Activated CD4-positive, alpha-beta T cell treated with anti-CD3 and anti-CD28 coated beads, Interleukin-2, amount 10 ng/mL, durations not matched to agents 7 days and 5 days (primary cell): ENCODE results near the gene POU2F1. TPM values are rescaled to one million over a fixed set of nuclear protein-coding genes. Genes with fewer than 3 reads are reported as not detected.

Experiments used
- CTCF ChIA-PET: fragments of 350-600 bp; sonication (Branson Sonifier 250); formaldehyde crosslinking; loops from one replicate; lab custom pipeline; 2021; ENCODE audit warnings: antibody characterized with exemption; lab: Charles Lee
- POLR2A ChIA-PET: fragments of 350-600 bp; sonication (Branson Sonifier 250); formaldehyde crosslinking; loops from one replicate; lab custom pipeline; 2021; ENCODE audit warnings: antibody characterized with exemption; lab: Charles Lee
- DNase-seq: peaks from one replicate; pipeline ENCODE4 v3.0.0-alpha.2; 2020
- H3K27ac Mint-ChIP-seq: one replicate; pipeline ENCODE4 v1.8.0; 2021; ENCODE audit warnings: mild to moderate bottlenecking, moderate library complexity, mixed read lengths
- H3K27me3 Mint-ChIP-seq: one replicate; pipeline ENCODE4 v1.8.0; 2021; ENCODE audit warnings: mixed read lengths
- H3K36me3 Mint-ChIP-seq: one replicate; pipeline ENCODE4 v1.8.0; 2021; ENCODE audit warnings: low read depth, mixed read lengths
- H3K4me1 Mint-ChIP-seq: one replicate; pipeline ENCODE4 v1.8.0; 2021; ENCODE audit warnings: mixed read lengths
- H3K4me3 Mint-ChIP-seq: one replicate; pipeline ENCODE4 v1.8.0; 2021; ENCODE audit warnings: mild to moderate bottlenecking, moderate library complexity, mixed read lengths
- H3K9me3 Mint-ChIP-seq: one replicate; pipeline ENCODE4 v1.8.0; 2021; ENCODE audit warnings: mixed read lengths
- total RNA-seq, 2 experiments: library from RNA; stranded (reverse); gene quantifications; one replicate each; pipeline ENCODE4 v1.2.3, GENCODE V29; 2021

Gene POU2F1
- total RNA-seq, 2 experiments from 2014 or later = 22.0 to 22.3 TPM

DNA sequence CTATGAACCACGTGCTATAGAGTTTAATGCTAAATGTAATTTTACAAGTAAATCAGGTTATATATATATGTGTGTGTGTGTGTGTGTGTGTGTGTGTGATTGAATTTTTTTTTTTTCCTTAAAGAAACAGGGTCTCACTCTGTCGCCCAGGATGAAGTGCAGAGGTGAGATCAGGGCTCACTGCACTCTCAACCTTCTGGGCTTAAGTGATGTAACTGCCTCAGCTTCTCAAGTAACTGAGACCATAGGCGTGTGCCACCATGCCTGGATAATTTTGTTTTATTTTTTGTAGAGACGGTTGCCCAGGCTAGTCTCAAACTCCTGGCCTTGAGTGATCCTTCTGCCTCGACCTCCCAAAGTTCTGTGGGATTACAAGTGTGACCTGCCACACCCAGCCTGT is 26.3 kb downstream of the POU2F1 start:
- POLR2A ChIA-PET = no interaction called here
- H3K4me3 Mint-ChIP-seq = no peak overlapping the region

DNA sequence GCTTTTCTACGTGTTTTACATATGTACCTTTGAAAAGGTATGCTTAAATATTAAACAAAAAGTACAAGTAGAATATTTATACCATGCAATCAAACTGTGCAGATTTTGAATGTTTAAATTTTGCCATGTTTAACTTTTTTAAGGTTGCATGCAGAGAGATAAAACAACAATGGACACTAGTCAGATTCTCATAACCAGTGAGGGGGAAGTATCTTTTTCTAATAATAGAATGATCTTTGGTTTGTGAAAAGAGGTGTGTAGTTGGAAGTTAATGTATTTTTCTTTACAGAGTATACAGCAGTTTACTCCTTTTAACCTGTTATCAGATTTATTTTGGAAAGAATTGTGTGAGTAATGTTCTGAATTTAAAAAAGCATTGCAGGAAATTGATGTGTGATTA is 27.1 kb downstream of the POU2F1 start:
- no peak overlapping the region for H3K27ac Mint-ChIP-seq
- no peak for DNase-seq
- H3K4me3 Mint-ChIP-seq = no peak overlapping the region
- H3K4me1 Mint-ChIP-seq = peaks cover 15% of the 10 kb centered on the region
- peaks cover 19% of the 10 kb centered on the region for H3K36me3 Mint-ChIP-seq
- CTCF ChIA-PET = interaction anchor here (1.6 kb wide), 1 partner anchor 27 kb away, joined by 5 read pairs; the partner anchor contains the start of gene POU2F1
- POLR2A ChIA-PET = no interaction called here
- no peaks in the 10 kb centered on the region for H3K27me3 Mint-ChIP-seq
- H3K9me3 Mint-ChIP-seq = peaks cover 10% of the 10 kb centered on the region

More for the DNA sequence above, 26.3 kb downstream of the POU2F1 start:
- CTCF ChIA-PET = interaction anchor here (0.6 to 1.8 kb wide), 4 partner anchors 14 to 27 kb away, joined by 3 to 5 read pairs (median 4); partner anchors contain the start of gene POU2F1
- DNase-seq = no peak
- Mint-ChIP-seq H3K27ac (no peak overlapping the region), H3K36me3 (peaks cover 18% of the 10 kb centered on the region), H3K27me3 (no peaks in the 10 kb centered on the region), H3K4me1 (peaks cover 15% of the 10 kb centered on the region), H3K9me3 (peaks cover 10% of the 10 kb centered on the region)

DNA sequence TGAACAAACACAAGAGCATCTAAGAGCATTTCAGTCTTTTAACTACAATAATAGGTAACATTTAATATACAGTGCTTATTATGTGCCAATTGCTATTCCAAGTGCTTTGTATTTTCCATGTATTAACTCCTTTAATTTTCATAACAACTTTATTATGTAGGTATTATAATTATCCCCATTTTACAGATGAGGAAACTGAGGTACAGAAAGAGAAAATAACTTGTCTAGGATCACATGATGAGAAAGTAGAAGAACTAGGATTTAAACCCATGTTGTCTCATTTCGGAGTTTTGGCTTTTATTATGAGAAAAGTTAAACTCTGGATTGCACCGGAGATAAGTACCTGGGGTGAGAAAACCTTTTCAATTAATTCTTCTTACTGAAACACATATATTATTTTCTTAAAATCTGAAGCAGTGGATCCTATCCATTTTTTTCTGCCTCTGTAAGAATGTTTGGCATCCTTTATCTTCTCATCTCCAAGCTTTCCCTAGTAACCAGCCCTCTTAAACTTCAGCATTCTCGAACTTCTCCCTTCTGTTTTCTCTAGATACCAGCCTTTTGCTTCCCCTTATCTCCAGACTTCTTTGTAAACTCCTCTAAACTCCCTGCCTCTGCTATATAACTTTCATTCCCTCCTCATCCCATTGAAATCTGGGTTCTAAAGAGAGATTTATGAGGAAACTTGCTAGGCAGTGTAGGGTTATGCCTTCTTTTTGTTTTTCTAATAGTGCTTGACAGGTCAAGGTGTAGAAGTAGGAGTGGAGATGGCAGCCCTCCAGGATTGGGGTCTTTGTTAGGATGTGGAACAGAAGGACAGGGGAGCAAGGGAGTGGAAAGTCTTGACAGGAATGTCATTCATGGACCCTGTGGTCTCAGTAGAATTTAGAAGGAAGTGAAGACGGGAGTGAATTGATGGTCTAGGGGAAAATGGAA is 28.3 kb downstream of the POU2F1 start:
- H3K9me3 Mint-ChIP-seq = peaks cover 2% of the 10 kb centered on the region
- H3K27me3 Mint-ChIP-seq = no peaks in the 10 kb centered on the region
- no peak for DNase-seq
- H3K4me1 Mint-ChIP-seq = peaks cover 15% of the 10 kb centered on the region
- peaks cover 11% of the 10 kb centered on the region for H3K36me3 Mint-ChIP-seq
- H3K27ac Mint-ChIP-seq = no peak overlapping the region
- POLR2A ChIA-PET = no interaction called here
- CTCF ChIA-PET = no interaction called here
- no peak overlapping the region for H3K4me3 Mint-ChIP-seq

DNA sequence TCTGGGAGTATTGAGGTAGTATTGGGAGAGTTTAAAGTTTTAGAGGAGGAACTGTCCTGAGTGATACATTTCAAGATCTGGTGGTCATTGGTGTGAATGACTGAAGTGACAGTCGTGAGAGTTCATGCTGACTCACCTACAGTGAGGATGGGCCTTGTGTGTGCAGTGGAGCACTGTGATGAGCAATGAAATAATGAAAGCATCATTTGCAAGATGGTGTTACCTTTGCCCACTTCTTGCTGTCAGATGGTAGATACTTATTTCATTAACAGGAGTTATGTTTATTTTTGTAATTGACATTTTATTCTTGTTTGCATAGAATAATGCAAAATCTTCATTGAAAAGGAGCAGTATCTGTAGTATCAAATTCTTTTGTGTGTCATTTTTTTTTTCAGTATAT is 29.0 kb downstream of the POU2F1 start:
- POLR2A ChIA-PET = no interaction called here

DNA sequence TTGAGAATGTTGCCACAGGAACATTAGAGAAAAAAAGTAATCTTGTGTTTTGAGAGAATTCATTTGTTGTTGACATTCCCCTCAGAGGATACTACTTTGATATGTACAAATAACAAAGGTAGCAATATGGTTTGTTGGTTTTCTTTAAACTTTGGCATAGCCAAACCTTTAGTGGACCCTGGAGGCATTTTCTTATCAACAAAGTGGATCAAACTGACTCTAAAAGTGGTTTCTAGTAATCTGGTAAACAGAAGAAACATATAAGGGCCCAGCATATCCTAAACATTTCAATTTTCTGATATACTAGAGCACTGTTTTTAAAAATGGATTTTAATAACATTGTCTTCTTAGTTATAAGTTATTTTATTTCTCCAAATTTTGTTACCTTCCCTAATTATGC is 29.8 kb downstream of the POU2F1 start:
- Mint-ChIP-seq H3K27me3 (no peaks in the 10 kb centered on the region), H3K4me3 (no peak overlapping the region), H3K27ac (no peak overlapping the region), H3K9me3 (peaks cover 2% of the 10 kb centered on the region), H3K4me1 (peaks cover 15% of the 10 kb centered on the region), H3K36me3 (peaks cover 8% of the 10 kb centered on the region)
- CTCF ChIA-PET = no interaction called here
- POLR2A ChIA-PET = no interaction called here
- no peak for DNase-seq

More for the DNA sequence above, 29.0 kb downstream of the POU2F1 start:
- H3K27me3 Mint-ChIP-seq = no peaks in the 10 kb centered on the region
- no peaks in the 10 kb centered on the region for H3K9me3 Mint-ChIP-seq
- peaks cover 15% of the 10 kb centered on the region for H3K4me1 Mint-ChIP-seq
- CTCF ChIA-PET = no interaction called here
- DNase-seq = no peak
- H3K4me3 Mint-ChIP-seq = no peak overlapping the region
- H3K27ac Mint-ChIP-seq = no peak overlapping the region
- H3K36me3 Mint-ChIP-seq = peaks cover 6% of the 10 kb centered on the region

DNA sequence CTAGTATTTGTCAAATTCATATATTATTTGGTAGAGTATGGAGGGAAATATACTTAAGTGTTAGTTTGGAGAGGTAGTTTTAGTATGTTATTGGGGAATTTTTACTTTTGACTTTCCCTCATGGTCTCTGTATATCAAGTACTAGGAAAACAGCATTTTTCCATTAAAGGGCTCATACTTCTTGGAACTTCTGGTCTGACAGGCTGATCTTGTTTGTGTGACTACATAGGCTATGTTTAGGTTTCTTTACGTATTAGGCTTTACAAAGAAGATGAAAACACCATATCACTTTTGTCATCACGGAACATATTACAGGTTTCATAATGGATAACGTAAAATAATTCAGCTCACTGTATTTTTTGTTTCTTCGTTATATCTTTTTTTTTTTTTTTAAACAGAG is 30.8 kb downstream of the POU2F1 start:
- DNase-seq = no peak
- Mint-ChIP-seq H3K27ac (no peak overlapping the region), H3K4me1 (peaks cover 16% of the 10 kb centered on the region), H3K9me3 (peaks cover 3% of the 10 kb centered on the region), H3K36me3 (peaks cover 8% of the 10 kb centered on the region), H3K27me3 (no peaks in the 10 kb centered on the region), H3K4me3 (no peak overlapping the region)
- ChIA-PET CTCF (interaction anchor here (0.9 to 1.0 kb wide), 3 partner anchors 9 to 31 kb away, joined by 3 to 4 read pairs (median 3); no protein-coding TSS in a partner anchor), POLR2A (no interaction called here)

DNA sequence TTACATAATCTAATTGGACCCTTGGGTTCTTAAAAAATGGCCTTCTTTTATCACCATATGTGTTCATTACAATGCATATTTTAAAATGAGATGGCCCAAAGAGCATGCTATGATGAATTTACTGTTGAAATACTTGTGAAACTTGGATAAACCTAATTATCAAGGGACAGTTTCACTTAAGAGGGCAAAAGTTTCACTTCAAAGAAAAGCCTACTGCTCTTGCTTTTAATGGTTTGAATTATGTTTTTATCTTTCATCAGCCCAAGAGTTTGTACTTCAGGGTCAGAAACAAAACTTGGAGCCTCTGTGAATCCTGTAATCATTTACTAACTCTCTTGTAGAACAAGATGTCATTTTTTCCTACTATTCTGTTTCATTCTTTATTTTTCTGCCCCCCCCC is 32.3 kb downstream of the POU2F1 start:
- no peak for DNase-seq
- Mint-ChIP-seq H3K9me3 (peaks cover 3% of the 10 kb centered on the region), H3K36me3 (peaks cover 8% of the 10 kb centered on the region), H3K4me1 (peaks cover 14% of the 10 kb centered on the region), H3K27me3 (no peaks in the 10 kb centered on the region), H3K4me3 (no peak overlapping the region), H3K27ac (no peak overlapping the region)
- POLR2A ChIA-PET = no interaction called here
- CTCF ChIA-PET = no interaction called here

DNA sequence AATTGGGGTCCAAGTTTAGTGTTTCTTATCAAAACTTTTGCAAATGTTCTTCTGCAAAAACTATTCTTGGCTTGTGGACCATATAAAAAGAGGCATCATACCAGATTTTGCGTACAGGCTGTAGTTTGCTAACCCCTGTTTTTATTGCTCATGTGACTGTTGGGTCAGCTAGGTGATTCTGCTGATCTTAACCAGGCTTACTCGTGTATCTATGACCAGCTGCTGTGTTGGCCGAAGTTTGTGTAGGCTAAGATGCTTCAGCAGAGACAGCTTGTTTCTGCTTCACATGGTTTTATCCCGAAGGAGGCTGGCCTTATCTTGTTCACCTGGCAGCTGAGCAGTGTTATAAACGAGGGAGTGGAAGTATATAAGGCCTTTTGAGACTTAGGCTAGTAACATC is 38.2 kb downstream of the POU2F1 start:
- Mint-ChIP-seq H3K9me3 (peaks cover 3% of the 10 kb centered on the region), H3K4me3 (no peak overlapping the region), H3K4me1 (peaks cover 11% of the 10 kb centered on the region), H3K27ac (no peak overlapping the region), H3K27me3 (no peaks in the 10 kb centered on the region), H3K36me3 (peaks cover 9% of the 10 kb centered on the region)
- DNase-seq = no peak
- ChIA-PET CTCF (interaction anchor here (0.5 to 1.7 kb wide), 3 partner anchors 13 to 282 kb away, joined by 3 to 4 read pairs (median 4); no protein-coding TSS in a partner anchor), POLR2A (no interaction called here)

DNA sequence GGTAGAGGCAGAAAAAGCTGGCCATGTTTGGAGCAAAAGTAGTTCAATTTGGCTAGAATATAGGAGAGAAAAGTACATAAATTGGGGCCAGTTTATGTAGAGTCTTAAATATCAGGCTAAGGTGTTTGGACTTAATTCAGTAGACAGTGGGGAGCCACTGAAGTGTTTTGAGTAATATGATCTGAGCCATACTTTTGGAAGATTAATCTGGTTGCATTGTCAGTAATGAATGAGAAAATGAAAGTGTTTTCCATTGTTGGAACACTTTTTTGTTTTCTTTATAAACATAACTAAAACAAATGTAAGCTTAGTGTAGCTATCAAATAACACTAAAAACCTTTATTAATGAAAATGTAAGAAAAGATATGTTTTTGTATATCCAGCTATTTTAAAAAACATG is 42.1 kb downstream of the POU2F1 start:
- H3K27me3 Mint-ChIP-seq = no peaks in the 10 kb centered on the region
- peaks cover 18% of the 10 kb centered on the region for H3K4me1 Mint-ChIP-seq
- CTCF ChIA-PET = interaction anchor here (0.9 to 2.8 kb wide), 5 partner anchors 12 to 243 kb away, joined by 3 to 10 read pairs (median 3); partner anchors contain the start of gene POU2F1
- no peak overlapping the region for H3K4me3 Mint-ChIP-seq
- DNase-seq = no peak
- H3K9me3 Mint-ChIP-seq = no peaks in the 10 kb centered on the region
- H3K36me3 Mint-ChIP-seq = peaks cover 3% of the 10 kb centered on the region
- H3K27ac Mint-ChIP-seq = no peak overlapping the region
- POLR2A ChIA-PET = no interaction called here

DNA sequence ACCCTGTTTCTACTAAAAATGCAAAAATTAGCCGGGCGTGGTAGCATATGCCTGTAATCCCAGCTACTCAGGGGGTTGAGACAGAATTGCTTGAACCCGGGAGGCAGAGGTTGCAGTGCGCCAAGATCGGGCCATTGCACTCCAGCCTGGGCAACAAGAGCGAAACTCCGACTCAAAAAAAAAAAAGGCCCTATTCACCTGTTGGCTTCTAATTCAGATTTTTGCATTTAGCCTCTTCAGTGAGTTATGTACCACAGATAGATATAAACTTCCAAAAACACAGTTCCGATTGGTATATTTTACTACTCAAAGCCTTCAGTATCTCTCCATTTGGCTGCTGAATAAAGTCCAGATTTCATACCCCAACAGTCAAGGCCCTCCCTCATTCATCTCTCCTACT is 42.7 kb downstream of the POU2F1 start:
- no peak overlapping the region for H3K27ac Mint-ChIP-seq
- no peak for DNase-seq
- POLR2A ChIA-PET = no interaction called here
- no peaks in the 10 kb centered on the region for H3K9me3 Mint-ChIP-seq
- CTCF ChIA-PET = interaction anchor here (0.7 to 2.8 kb wide), 4 partner anchors 27 to 185 kb away, joined by 3 to 10 read pairs (median 3); partner anchors contain the start of gene POU2F1
- peaks cover 3% of the 10 kb centered on the region for H3K36me3 Mint-ChIP-seq
- peaks cover 23% of the 10 kb centered on the region for H3K4me1 Mint-ChIP-seq
- H3K4me3 Mint-ChIP-seq = no peak overlapping the region
- no peaks in the 10 kb centered on the region for H3K27me3 Mint-ChIP-seq

DNA sequence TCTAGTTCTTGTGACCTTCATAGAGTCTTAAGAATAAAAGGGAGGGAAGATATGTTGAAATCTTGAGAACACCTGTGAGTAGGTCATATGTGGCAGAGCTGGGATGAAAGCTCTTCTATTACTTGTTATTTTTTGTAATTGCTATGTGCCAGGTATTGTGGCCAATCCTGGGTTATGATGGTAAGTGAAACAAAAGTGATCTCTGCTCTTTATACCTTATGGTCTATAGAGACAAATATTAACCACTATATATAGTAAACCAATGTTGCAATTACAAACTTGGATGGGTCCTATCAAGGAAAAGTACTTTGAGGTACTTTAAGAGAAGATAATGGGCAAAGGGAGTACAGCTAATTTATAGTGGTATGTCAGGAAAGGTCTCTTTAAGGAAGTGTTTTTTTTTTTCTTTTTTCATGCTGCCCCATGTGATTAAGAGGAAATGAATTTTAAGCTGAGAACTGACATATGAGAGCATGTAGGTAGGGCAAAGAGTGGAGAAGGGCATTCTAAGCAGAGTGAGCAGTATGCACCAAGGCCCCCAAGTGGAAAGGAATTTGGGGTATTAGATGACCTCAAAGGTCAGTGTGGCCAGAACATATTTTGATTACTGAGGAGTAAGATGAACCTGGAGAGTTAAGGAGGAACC is 43.3 kb downstream of the POU2F1 start:
- Mint-ChIP-seq H3K9me3 (no peaks in the 10 kb centered on the region), H3K27ac (no peak overlapping the region), H3K4me3 (no peak overlapping the region), H3K27me3 (no peaks in the 10 kb centered on the region), H3K36me3 (peaks cover 3% of the 10 kb centered on the region), H3K4me1 (peaks cover 27% of the 10 kb centered on the region)
- CTCF ChIA-PET = interaction anchor here (0.7 to 2.8 kb wide), 4 partner anchors 27 to 177 kb away, joined by 3 to 10 read pairs (median 4); partner anchors contain the start of gene POU2F1
- DNase-seq = no peak
- POLR2A ChIA-PET = no interaction called here

DNA sequence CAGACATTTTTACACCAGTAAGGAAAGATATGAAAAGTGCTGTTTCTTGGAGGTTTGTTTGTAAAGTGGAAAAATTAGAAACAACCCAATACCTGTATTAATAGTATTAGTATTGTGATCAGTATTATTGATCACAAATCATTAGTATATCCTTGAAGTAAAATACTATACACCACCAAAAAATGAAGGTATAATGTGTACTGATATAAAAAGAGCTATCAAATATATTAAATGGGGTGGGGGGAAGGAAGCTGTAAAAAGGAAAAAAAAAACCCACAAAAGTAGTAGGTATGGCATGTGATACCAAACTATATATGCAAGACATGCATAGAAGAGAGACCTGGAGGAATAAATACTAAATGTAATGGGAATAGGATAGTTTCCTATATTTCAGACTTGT is 46.3 kb downstream of the POU2F1 start:
- Mint-ChIP-seq H3K4me3 (no peak overlapping the region), H3K36me3 (peaks cover 1% of the 10 kb centered on the region), H3K9me3 (no peaks in the 10 kb centered on the region), H3K27me3 (no peaks in the 10 kb centered on the region), H3K4me1 (peaks cover 23% of the 10 kb centered on the region), H3K27ac (no peak overlapping the region)
- ChIA-PET POLR2A (no interaction called here), CTCF (interaction anchor here (0.6 to 2.6 kb wide), 24 partner anchors 9 to 1368 kb away, joined by 3 to 15 read pairs (median 3); partner anchors contain the start of genes CREG1 and POU2F1)
- DNase-seq = no peak
